HEK293 (cell line): ENCODE measurements around the gene SYT14.

ENCODE experiments used
- CTCF ChIA-PET: fragments of 350-600 bp; formaldehyde crosslinking; extraction: SDS; loops from one replicate; lab custom pipeline; 2021; ENCODE audit warnings: antibody characterized with exemption; lab: Yijun Ruan, JAX
- POLR2A ChIA-PET: fragments of 300-600 bp; formaldehyde crosslinking; extraction: SDS; loops from one replicate; lab custom pipeline; 2020; ENCODE audit warnings: antibody characterized with exemption, inconsistent platforms; lab: Yijun Ruan, JAX
- H3K27ac ChIP-seq: fragments of 200-500 bp; sonication (Bioruptor generic); 2 replicates; pipeline ENCODE4 v1.5.1; 2014; ENCODE audit warnings: low read depth, low read length, control low read depth, inconsistent platforms; ENCODE audit errors: extremely low read depth
- H3K36me3 ChIP-seq, 2 experiments: fragments of 200-500 bp in 1 of 2; sonication (Bioruptor generic) in 1 of 2; 1 replicate in 1 of 2; 2 replicates in 1 of 2; pipeline ENCODE4 v1.5.1; 2014 to 2017; ENCODE audit warnings: inconsistent platforms in 2 of 2, low read length in 2 of 2; ENCODE audit not compliant: control insufficient read depth in 2 of 2, insufficient read depth in 1 of 2
- H3K4me1 ChIP-seq: fragments of 200-500 bp; sonication (Bioruptor generic); 2 replicates; pipeline ENCODE4 v1.5.1; 2014; ENCODE audit warnings: mild to moderate bottlenecking, low read length, inconsistent platforms; ENCODE audit not compliant: control insufficient read depth, insufficient read depth
- H3K4me3 ChIP-seq: 2 replicates; pipeline ENCODE4 v1.5.1; 2011; ENCODE audit warnings: low read depth, mild to moderate bottlenecking, control low read depth, low read length, moderate library complexity
- H3K9me3 ChIP-seq: fragments of 200-500 bp; sonication (Bioruptor generic); 2 replicates; pipeline ENCODE4 v1.5.1; 2014; ENCODE audit warnings: low read depth, low read length, inconsistent platforms; ENCODE audit not compliant: control insufficient read depth, insufficient read depth
- GFI1B ChIP-seq: fragments of 450-650 bp; formaldehyde crosslinking; IDR thresholded peaks from 2 replicates; pipeline ENCODE4 v1.5.1; 2016; ENCODE audit warnings: missing biosample characterization, missing genetic modification characterization
- GLI4 ChIP-seq: fragments of 450-650 bp; formaldehyde crosslinking; IDR thresholded peaks from 2 replicates; pipeline ENCODE4 v1.5.1; 2016; ENCODE audit warnings: missing biosample characterization, missing genetic modification characterization
- MYNN ChIP-seq: fragments of 450-650 bp; formaldehyde crosslinking; IDR thresholded peaks from 2 replicates; pipeline ENCODE4 v1.5.1; 2016; ENCODE audit warnings: missing biosample characterization, missing genetic modification characterization, borderline replicate concordance
- SETDB1 ChIP-seq: IDR thresholded peaks from one replicate; pipeline ENCODE4 v1.6.1; 2017; ENCODE audit warnings: mild to moderate bottlenecking, low read length, moderate library complexity, mixed read lengths; ENCODE audit not compliant: insufficient read length
- YY1 ChIP-seq: fragments of 450-650 bp; formaldehyde crosslinking; IDR thresholded peaks from 2 replicates; pipeline ENCODE4 v1.5.1; 2018; ENCODE audit warnings: missing biosample characterization, missing genetic modification characterization
- ZBTB49 ChIP-seq: fragments of 450-650 bp; formaldehyde crosslinking; IDR thresholded peaks from 2 replicates; pipeline ENCODE4 v1.5.1; 2016; ENCODE audit warnings: missing biosample characterization, missing genetic modification characterization, low read depth
- ZFHX2 ChIP-seq: fragments of 450-650 bp; formaldehyde crosslinking; conservative IDR thresholded peaks from 2 replicates; pipeline ENCODE4 v1.5.1; 2016; ENCODE audit warnings: missing biosample characterization, missing genetic modification characterization
- ZFP37 ChIP-seq: fragments of 450-650 bp; formaldehyde crosslinking; IDR thresholded peaks from 2 replicates; pipeline ENCODE4 v1.5.1; 2016; ENCODE audit warnings: missing biosample characterization, missing genetic modification characterization
- ZIC2 ChIP-seq: fragments of 450-650 bp; formaldehyde crosslinking; IDR thresholded peaks from 2 replicates; pipeline ENCODE4 v1.5.1; 2016; ENCODE audit warnings: missing biosample characterization, missing genetic modification characterization
- ZNF138 ChIP-seq: fragments of 450-650 bp; formaldehyde crosslinking; IDR thresholded peaks from 2 replicates; pipeline ENCODE4 v1.5.1; 2016; ENCODE audit warnings: missing biosample characterization, missing genetic modification characterization, borderline replicate concordance
- ZNF16 ChIP-seq: fragments of 450-650 bp; formaldehyde crosslinking; IDR thresholded peaks from 2 replicates; pipeline ENCODE4 v1.5.1; 2016; ENCODE audit warnings: low read depth, missing biosample characterization, missing genetic modification characterization
- ZNF174 ChIP-seq: fragments of 450-650 bp; formaldehyde crosslinking; IDR thresholded peaks from 2 replicates; pipeline ENCODE4 v1.5.0; 2017; ENCODE audit warnings: missing biosample characterization, mild to moderate bottlenecking, missing genetic modification characterization
- ZNF24 ChIP-seq: fragments of 450-650 bp; formaldehyde crosslinking; IDR thresholded peaks from 2 replicates; pipeline ENCODE4 v1.5.1; 2016; ENCODE audit warnings: missing biosample characterization, missing genetic modification characterization
- ZNF248 ChIP-seq: fragments of 450-650 bp; formaldehyde crosslinking; IDR thresholded peaks from 2 replicates; pipeline ENCODE4 v1.5.1; 2017; ENCODE audit warnings: missing biosample characterization, missing genetic modification characterization
- ZNF266 ChIP-seq: fragments of 450-650 bp; formaldehyde crosslinking; IDR thresholded peaks from 2 replicates; pipeline ENCODE4 v1.5.1; 2016; ENCODE audit warnings: missing biosample characterization, missing genetic modification characterization, low read depth
- ZNF354C ChIP-seq: fragments of 450-650 bp; formaldehyde crosslinking; IDR thresholded peaks from 2 replicates; pipeline ENCODE4 v1.5.1; 2016; ENCODE audit warnings: missing biosample characterization, missing genetic modification characterization, low read depth, borderline replicate concordance
- ZNF433 ChIP-seq: fragments of 450-650 bp; formaldehyde crosslinking; IDR thresholded peaks from 2 replicates; pipeline ENCODE4 v1.5.1; 2016; ENCODE audit warnings: missing biosample characterization, missing genetic modification characterization, low read depth
- ZNF473 ChIP-seq: fragments of 450-650 bp; formaldehyde crosslinking; IDR thresholded peaks from 2 replicates; pipeline ENCODE4 v1.5.1; 2017; ENCODE audit warnings: missing biosample characterization, missing genetic modification characterization
- ZNF514 ChIP-seq: fragments of 450-650 bp; formaldehyde crosslinking; IDR thresholded peaks from 2 replicates; pipeline ENCODE4 v1.5.1; 2016; ENCODE audit warnings: missing biosample characterization, missing genetic modification characterization
- ZNF791 ChIP-seq: fragments of 450-650 bp; formaldehyde crosslinking; IDR thresholded peaks from 2 replicates; pipeline ENCODE4 v1.5.1; 2016; ENCODE audit warnings: missing biosample characterization, missing genetic modification characterization
- TF ChIP-seq, protein P1 (sequence below): fragments of 450-650 bp; formaldehyde crosslinking; IDR thresholded peaks from 2 replicates; pipeline ENCODE4 v1.5.1; 2016; ENCODE audit warnings: missing biosample characterization, missing genetic modification characterization
- TF ChIP-seq, protein P2 (sequence below): fragments of 450-650 bp; IDR thresholded peaks from 2 replicates; pipeline ENCODE4 v1.5.1; 2018; ENCODE audit warnings: missing biosample characterization, missing genetic modification characterization
- TF ChIP-seq, protein P3 (sequence below): fragments of 450-650 bp; formaldehyde crosslinking; IDR thresholded peaks from 2 replicates; pipeline ENCODE4 v1.5.1; 2016; ENCODE audit warnings: missing biosample characterization, missing genetic modification characterization

SYT14 gene

GRCh38 chr1:210124736-210125135 is 186.7 kb downstream of the SYT14 start:
- Histone ChIP-seq H3K4me3 (no peak overlapping the region), H3K9me3 (no peaks in the 10 kb centered on the region), H3K27ac (no peak overlapping the region), H3K36me3 (no peaks in the 10 kb centered on the region), H3K4me1 (peaks cover 14% of the 10 kb centered on the region)
- ChIA-PET CTCF (no interaction called here), POLR2A (interaction anchor here (0.7 kb wide), 1 partner anchor 29 kb away, joined by 3 read pairs; no protein-coding TSS in a partner anchor)
- TF ChIP-seq ZIC2 (tag by site-specific recombination) (no peak), GLI4 (tag by site-specific recombination) (no peak), ZNF354C (tag by site-specific recombination) (no peak), SETDB1 (no peak), GFI1B (no peak), ZNF473 (tag by site-specific recombination) (no peak), ZFHX2 (tag by site-specific recombination) (no peak), ZNF248 (no peak), MYNN (tag by site-specific recombination) (no peak), ZNF266 (tag by site-specific recombination) (no peak), ZNF433 (no peak)
- TF ChIP-seq, protein P1, sequence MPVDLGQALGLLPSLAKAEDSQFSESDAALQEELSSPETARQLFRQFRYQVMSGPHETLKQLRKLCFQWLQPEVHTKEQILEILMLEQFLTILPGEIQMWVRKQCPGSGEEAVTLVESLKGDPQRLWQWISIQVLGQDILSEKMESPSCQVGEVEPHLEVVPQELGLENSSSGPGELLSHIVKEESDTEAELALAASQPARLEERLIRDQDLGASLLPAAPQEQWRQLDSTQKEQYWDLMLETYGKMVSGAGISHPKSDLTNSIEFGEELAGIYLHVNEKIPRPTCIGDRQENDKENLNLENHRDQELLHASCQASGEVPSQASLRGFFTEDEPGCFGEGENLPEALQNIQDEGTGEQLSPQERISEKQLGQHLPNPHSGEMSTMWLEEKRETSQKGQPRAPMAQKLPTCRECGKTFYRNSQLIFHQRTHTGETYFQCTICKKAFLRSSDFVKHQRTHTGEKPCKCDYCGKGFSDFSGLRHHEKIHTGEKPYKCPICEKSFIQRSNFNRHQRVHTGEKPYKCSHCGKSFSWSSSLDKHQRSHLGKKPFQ (tag by site-specific recombination): no peak
- TF ChIP-seq, protein P2, sequence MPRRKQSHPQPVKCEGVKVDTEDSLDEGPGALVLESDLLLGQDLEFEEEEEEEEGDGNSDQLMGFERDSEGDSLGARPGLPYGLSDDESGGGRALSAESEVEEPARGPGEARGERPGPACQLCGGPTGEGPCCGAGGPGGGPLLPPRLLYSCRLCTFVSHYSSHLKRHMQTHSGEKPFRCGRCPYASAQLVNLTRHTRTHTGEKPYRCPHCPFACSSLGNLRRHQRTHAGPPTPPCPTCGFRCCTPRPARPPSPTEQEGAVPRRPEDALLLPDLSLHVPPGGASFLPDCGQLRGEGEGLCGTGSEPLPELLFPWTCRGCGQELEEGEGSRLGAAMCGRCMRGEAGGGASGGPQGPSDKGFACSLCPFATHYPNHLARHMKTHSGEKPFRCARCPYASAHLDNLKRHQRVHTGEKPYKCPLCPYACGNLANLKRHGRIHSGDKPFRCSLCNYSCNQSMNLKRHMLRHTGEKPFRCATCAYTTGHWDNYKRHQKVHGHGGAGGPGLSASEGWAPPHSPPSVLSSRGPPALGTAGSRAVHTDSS (tag by site-specific recombination): no peak

GRCh38 chr1:210125143-210125542 is 187.1 kb downstream of the SYT14 start:
- ChIA-PET CTCF (interaction anchor here (0.7 kb wide), 1 partner anchor 271 kb away, joined by 3 read pairs; no protein-coding TSS in a partner anchor), POLR2A (interaction anchor here (0.7 kb wide), 1 partner anchor 29 kb away, joined by 3 read pairs; no protein-coding TSS in a partner anchor)
- H3K4me3 ChIP-seq: no peak overlapping the region
- H3K4me1 ChIP-seq: peaks cover 14% of the 10 kb centered on the region
- H3K9me3 ChIP-seq: no peaks in the 10 kb centered on the region
- no peaks in the 10 kb centered on the region for H3K36me3 ChIP-seq
- no peak for TF ChIP-seq ZNF174 (tag by site-specific recombination)
- TF ChIP-seq ZNF791 (tag by site-specific recombination): no peak
- TF ChIP-seq ZNF16: no peak
- TF ChIP-seq YY1 (tag by site-specific recombination): no peak
- no peak overlapping the region for H3K27ac ChIP-seq

- no peak overlapping the region for H3K27ac ChIP-seq
- H3K36me3 ChIP-seq: no peaks in the 10 kb centered on the region
- ChIA-PET CTCF (interaction anchor here (0.6 to 1.5 kb wide), 5 partner anchors 15 to 278 kb away, joined by 3 to 4 read pairs (median 3); no protein-coding TSS in a partner anchor), POLR2A (no interaction called here)
- H3K4me1 ChIP-seq: peaks cover 4% of the 10 kb centered on the region; the same call in 1 of the 2 replicates
- no peak overlapping the region for H3K4me3 ChIP-seq
- H3K9me3 ChIP-seq: no peaks in the 10 kb centered on the region
- no peak for TF ChIP-seq ZFP37 (tag by site-specific recombination)
- no peak for TF ChIP-seq SETDB1
- TF ChIP-seq ZNF24 (tag by site-specific recombination): no peak
- TF ChIP-seq ZBTB49 (tag by site-specific recombination): no peak
- TF ChIP-seq, protein P3, sequence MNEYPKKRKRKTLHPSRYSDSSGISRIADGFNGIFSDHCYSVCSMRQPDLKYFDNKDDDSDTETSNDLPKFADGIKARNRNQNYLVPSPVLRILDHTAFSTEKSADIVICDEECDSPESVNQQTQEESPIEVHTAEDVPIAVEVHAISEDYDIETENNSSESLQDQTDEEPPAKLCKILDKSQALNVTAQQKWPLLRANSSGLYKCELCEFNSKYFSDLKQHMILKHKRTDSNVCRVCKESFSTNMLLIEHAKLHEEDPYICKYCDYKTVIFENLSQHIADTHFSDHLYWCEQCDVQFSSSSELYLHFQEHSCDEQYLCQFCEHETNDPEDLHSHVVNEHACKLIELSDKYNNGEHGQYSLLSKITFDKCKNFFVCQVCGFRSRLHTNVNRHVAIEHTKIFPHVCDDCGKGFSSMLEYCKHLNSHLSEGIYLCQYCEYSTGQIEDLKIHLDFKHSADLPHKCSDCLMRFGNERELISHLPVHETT: no peak
- no peak for TF ChIP-seq ZNF16
- no peak for TF ChIP-seq ZNF514 (tag by site-specific recombination)
- no peak for TF ChIP-seq ZNF138 (tag by site-specific recombination)
- no peak for TF ChIP-seq ZNF433
Observed at GRCh38 chr1:210129092-210129491, 191.1 kb downstream of the SYT14 start.
